HepG2 (cell line): ENCODE measurements around the gene EPN3. TPM values are rescaled to one million over a fixed set of nuclear protein-coding genes. Genes with fewer than 3 reads are reported as not detected.

ENCODE experiments used
- ARID5B ChIP-seq: IDR thresholded peaks from 2 replicates; pipeline ENCODE4 v1.4.0; 2020; ENCODE audit warnings: mild to moderate bottlenecking, missing genetic modification reagents
- DPF2 ChIP-seq: sonication (generic); formaldehyde crosslinking; IDR thresholded peaks from 2 replicates; pipeline ENCODE4 v1.4.0; 2020; ENCODE audit warnings: mild to moderate bottlenecking, low read depth, missing genetic modification reagents, borderline replicate concordance
- HOXD1 ChIP-seq: sonication (generic); formaldehyde crosslinking; IDR thresholded peaks from 2 replicates; pipeline ENCODE4 v1.5.0; 2020; ENCODE audit warnings: missing genetic modification reagents
- MBNL3 ChIP-seq: fragments of 250-450 bp; sonication (Bioruptor Pico); conservative IDR thresholded peaks from 2 replicates; pipeline ENCODE4 v1.8.0; 2022; ENCODE audit warnings: mild to moderate bottlenecking, inconsistent platforms
- MTF1 ChIP-seq: sonication (generic); formaldehyde crosslinking; IDR thresholded peaks from 2 replicates; pipeline ENCODE4 v1.5.0; 2020; ENCODE audit warnings: missing genetic modification reagents
- MXI1 ChIP-seq: IDR thresholded peaks from 3 replicates; pipeline ENCODE4 v1.6.1; 2012; ENCODE audit warnings: low read depth, low read length, inconsistent platforms, borderline replicate concordance
- RFX5 ChIP-seq: IDR thresholded peaks from 2 replicates; pipeline ENCODE4 v1.6.1; 2011; ENCODE audit warnings: low read depth, low read length, improper control_type of control experiment
- TFAP4 ChIP-seq: sonication (generic); IDR thresholded peaks from 2 replicates; pipeline ENCODE4 v1.6.1; 2016; ENCODE audit warnings: low read depth, borderline replicate concordance
- ZBTB4 ChIP-seq: sonication (generic); formaldehyde crosslinking; IDR thresholded peaks from 2 replicates; pipeline ENCODE4 v1.4.0; 2020; ENCODE audit warnings: missing genetic modification reagents, mild to moderate bottlenecking, borderline replicate concordance
- ZBTB49 ChIP-seq: sonication (generic); formaldehyde crosslinking; IDR thresholded peaks from 2 replicates; pipeline ENCODE4 v1.4.0; 2020; ENCODE audit warnings: missing genetic modification reagents, borderline replicate concordance
- ZFP37 ChIP-seq: sonication (generic); formaldehyde crosslinking; IDR thresholded peaks from 2 replicates; pipeline ENCODE4 v1.4.0; 2020; ENCODE audit warnings: missing genetic modification reagents, borderline replicate concordance
- ZNF138 ChIP-seq: sonication (generic); formaldehyde crosslinking; IDR thresholded peaks from 2 replicates; pipeline ENCODE4 v1.5.0; 2020; ENCODE audit warnings: mild to moderate bottlenecking, low read depth, missing genetic modification reagents
- ZNF414 ChIP-seq: sonication (generic); formaldehyde crosslinking; IDR thresholded peaks from 2 replicates; pipeline ENCODE4 v1.5.0; 2020; ENCODE audit warnings: missing genetic modification reagents
- ZNF607 ChIP-seq: sonication (generic); formaldehyde crosslinking; IDR thresholded peaks from 2 replicates; pipeline ENCODE4 v1.5.1; 2020; ENCODE audit warnings: missing genetic modification reagents, mild to moderate bottlenecking, borderline replicate concordance
- ZNF691 ChIP-seq: sonication (generic); formaldehyde crosslinking; IDR thresholded peaks from 2 replicates; pipeline ENCODE4 v1.4.0; 2020; ENCODE audit warnings: missing genetic modification reagents, low read depth, mild to moderate bottlenecking, borderline replicate concordance
- polyA plus RNA-seq, 8 experiments: library from polyadenylated mRNA; depleted of rRNA in 3 of 8; stranded (reverse) in 7 of 8; unstranded in 1 of 8; fragments of >200 nt; fragmentation: Illumina TruSeq in 4 of 8; extraction: Trizol in 4 of 8; gene quantifications; 2 replicates each; pipeline versions ENCODE4 v1.2.1 to v1.2.3, GENCODE V29; 2011 to 2016; ENCODE audit warnings: low read depth in 4 of 8, missing spikeins in 1 of 8, mixed read lengths in 1 of 8; ENCODE audit not compliant: insufficient read depth in 1 of 8
- total RNA-seq, 5 experiments: library from RNA; depleted of rRNA; stranded (reverse); fragments of >200 nt; fragmentation: Illumina TruSeq; extraction: Trizol; gene quantifications; 2 replicates each; pipeline ENCODE4 v1.2.3, GENCODE V29; 2016; ENCODE audit warnings: low read depth in 1 of 5

Gene EPN3
- total and polyA plus RNA-seq, 2 of the 13 experiments (the other 11 are each of a cell fraction or from before 2014, with no cell fraction given): 0.11 to 0.95 TPM

GRCh38 chr17:50538549-50539410 lies 6.2 kb downstream of the EPN3 start (continued):
- TF ChIP-seq DPF2 (CRISPR knock-in tag) (peak; percentile 19; the same call in 1 of the 2 replicates), ZNF607 (CRISPR knock-in tag) (no peak), ZBTB49 (CRISPR knock-in tag) (no peak), MBNL3 (CRISPR knock-in tag) (no peak), ZNF414 (CRISPR knock-in tag) (no peak), RFX5 (no peak), HOXD1 (CRISPR knock-in tag) (no peak), ZBTB4 (CRISPR knock-in tag) (peak; percentile 66; the same call in 1 of the 2 replicates), ZNF138 (no peak), MXI1 (peak; percentile 11; the same call in 1 of the 3 replicates), ZNF691 (CRISPR knock-in tag) (peak; percentile 1; the same call in 1 of the 2 replicates), ARID5B (CRISPR knock-in tag) (0 out of 2 replicates have a peak, but pooled peaks have one; percentile 5), MTF1 (no peak), ZFP37 (CRISPR knock-in tag) (no peak), TFAP4 (peak; percentile 67; the same call in 1 of the 2 replicates)
